DOHH2 (cell line): ENCODE results near the gene EFL1.

Experiments
- EZH2phosphoT487 ChIP-seq: fragments of 200-600 bp; sonication (generic); IDR thresholded peaks from 2 replicates; pipeline ENCODE4 v1.6.1; 2017; ENCODE audit warnings: borderline replicate concordance, mild to moderate bottlenecking, antibody characterized with exemption, low read length, moderate library complexity, mixed read lengths
- TF ChIP-seq, protein P1 (sequence below): fragments of 200-600 bp; sonication (generic); IDR thresholded peaks from one replicate; pipeline ENCODE4 v1.5.1; 2014; ENCODE audit warnings: antibody characterized with exemption, mild to moderate bottlenecking, low read depth, low read length; ENCODE audit not compliant: poor library complexity, severe bottlenecking

DNA sequence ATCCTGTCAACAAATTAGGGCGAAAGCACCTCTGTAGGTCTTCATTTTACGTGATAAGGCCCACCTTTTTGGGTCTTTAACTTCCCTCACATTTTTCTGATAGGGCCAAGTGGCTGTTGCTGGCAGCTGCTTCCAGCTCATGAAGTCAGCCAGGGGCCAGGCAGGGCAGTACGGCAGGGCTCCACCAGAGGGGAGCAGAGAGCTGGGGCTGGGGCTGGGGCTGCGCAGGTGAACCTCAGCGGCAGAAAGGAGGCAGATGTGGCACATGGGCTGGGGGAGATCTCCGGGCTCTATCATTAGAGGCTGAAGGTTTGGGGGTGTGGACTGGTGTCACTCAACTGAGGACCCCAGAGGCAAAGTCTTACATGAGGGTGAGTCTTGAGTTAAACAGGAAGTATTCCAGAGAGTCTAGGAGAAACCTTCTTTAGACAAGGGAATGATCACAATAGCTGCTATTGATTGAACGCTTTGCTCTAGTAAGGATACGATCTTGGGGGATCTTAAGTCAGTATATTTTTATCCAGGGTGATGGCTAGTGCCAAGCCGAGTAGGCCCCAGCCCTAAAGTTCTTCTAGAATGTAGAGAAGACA is 153.9 kb downstream of the EFL1 start:
- TF ChIP-seq, protein P1, sequence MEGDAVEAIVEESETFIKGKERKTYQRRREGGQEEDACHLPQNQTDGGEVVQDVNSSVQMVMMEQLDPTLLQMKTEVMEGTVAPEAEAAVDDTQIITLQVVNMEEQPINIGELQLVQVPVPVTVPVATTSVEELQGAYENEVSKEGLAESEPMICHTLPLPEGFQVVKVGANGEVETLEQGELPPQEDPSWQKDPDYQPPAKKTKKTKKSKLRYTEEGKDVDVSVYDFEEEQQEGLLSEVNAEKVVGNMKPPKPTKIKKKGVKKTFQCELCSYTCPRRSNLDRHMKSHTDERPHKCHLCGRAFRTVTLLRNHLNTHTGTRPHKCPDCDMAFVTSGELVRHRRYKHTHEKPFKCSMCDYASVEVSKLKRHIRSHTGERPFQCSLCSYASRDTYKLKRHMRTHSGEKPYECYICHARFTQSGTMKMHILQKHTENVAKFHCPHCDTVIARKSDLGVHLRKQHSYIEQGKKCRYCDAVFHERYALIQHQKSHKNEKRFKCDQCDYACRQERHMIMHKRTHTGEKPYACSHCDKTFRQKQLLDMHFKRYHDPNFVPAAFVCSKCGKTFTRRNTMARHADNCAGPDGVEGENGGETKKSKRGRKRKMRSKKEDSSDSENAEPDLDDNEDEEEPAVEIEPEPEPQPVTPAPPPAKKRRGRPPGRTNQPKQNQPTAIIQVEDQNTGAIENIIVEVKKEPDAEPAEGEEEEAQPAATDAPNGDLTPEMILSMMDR: peak; percentile 89
- TF ChIP-seq EZH2phosphoT487: no peak
